ENCODE data around the gene GNPTG. TPM values are rescaled to one million over a fixed set of nuclear protein-coding genes. Genes with fewer than 3 reads are reported as not detected.
A peak's percentile ranks its signal among the peaks of the same experiment; 100 is the strongest.

The GNPTG gene
- total and polyA plus RNA-seq, 2 donors (not counting 1 experiment from before 2014, with no cell fraction given): 76.0 to 109 TPM

DNA sequence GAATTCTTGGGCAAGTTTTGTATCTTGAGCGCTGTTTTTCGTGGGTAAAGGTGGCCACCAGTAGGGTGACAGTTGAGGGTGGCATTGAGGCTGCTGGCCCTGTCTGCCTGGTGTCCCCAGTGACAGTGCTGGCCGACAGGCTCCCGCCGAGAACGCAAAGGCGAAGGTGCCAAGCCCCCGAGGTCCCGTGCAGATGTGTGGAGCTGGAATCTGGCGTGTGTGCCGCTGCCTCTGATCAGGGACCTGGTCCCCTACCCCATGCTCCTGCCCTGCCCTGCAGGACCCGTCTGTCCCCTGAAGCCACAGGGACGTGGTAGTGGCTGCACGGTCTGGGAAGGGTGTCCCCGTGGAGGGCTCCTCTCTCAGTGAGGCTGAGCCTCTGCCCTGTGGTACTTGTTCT is 38.8 kb upstream of the GNPTG start:
- Histone ChIP-seq H4K20me1 (ENCODE audit: control insufficient read depth, insufficient read depth, low read length, poor library complexity, severe bottlenecking) (peaks cover 77% of the 10 kb centered on the region), H3K79me2 (ENCODE audit: control insufficient read depth, insufficient read depth, low read length) (peaks cover 84% of the 10 kb centered on the region), H2AFZ (ENCODE audit: insufficient read depth, low read depth, low read length, poor library complexity, severe bottlenecking) (no peak overlapping the region), H3K4me2 (replicated peaks; ENCODE audit: low read depth, low read length, poor library complexity, severe bottlenecking) (peak overlapping the region; percentile 87), H3K27ac (ENCODE audit: low read length in 2 of 2) (no peak overlapping the region), H3K36me3 (replicated peaks in 1 of 2; ENCODE audit: control extremely low read depth in 1 of 2, control insufficient read depth in 1 of 2, extremely low read depth in 1 of 2, insufficient read depth in 2 of 2, low read length in 1 of 2) (peaks cover 0 to 61% of the 10 kb centered on the region in 2 experiments), H3K4me3 (ENCODE audit: control extremely low read depth in 1 of 5, extremely low read depth in 1 of 5, insufficient read depth in 1 of 5, low read depth in 2 of 5, low read length in 4 of 5) (no peak overlapping the region), H3K9me3 (ENCODE audit: control extremely low read depth in 1 of 3, control insufficient read depth in 2 of 3, insufficient read depth in 1 of 3, low read length in 2 of 3) (no peaks in the 10 kb centered on the region), H3K9ac (ENCODE audit: low read length) (no peak overlapping the region), H3K27me3 (replicated peaks in 1 of 4; ENCODE audit: control extremely low read depth in 1 of 4, control insufficient read depth in 3 of 4, insufficient read depth in 4 of 4, low read length in 3 of 4) (no peaks in the 10 kb centered on the region), H3K4me1 (ENCODE audit: control insufficient read depth in 2 of 2, insufficient read depth in 2 of 2, low read length in 2 of 2) (peaks cover 21 to 40% of the 10 kb centered on the region in 2 donors)
- TF ChIP-seq CTCF (IDR thresholded peaks at IDR 0.05): no peak
- no peak for TF ChIP-seq EZH2 (IDR thresholded peaks at IDR 0.05; ENCODE audit: borderline replicate concordance, insufficient read depth, low read depth, low read length, poor library complexity, severe bottlenecking)
- ATAC-seq (ENCODE audit: low read depth) (no peak), DNase-seq (no peak)
- Mint-ChIP-seq H3K27me3 (no peaks in the 10 kb centered on the region), H3K4me3 (peak overlapping the region; percentile 41), H3K4me1 (peaks cover 40% of the 10 kb centered on the region), H3K27ac (peak overlapping the region; percentile 61), H3K9me3 (ENCODE audit: insufficient read depth) (no peaks in the 10 kb centered on the region)
- WGBS (ENCODE audit: insufficient coverage): 97% methylated on average over 15 of the region's 15 CpGs
- intact Hi-C loops (cut with micrococcal nuclease): no loop called here
- ChIA-PET CTCF (interaction anchor here (0.6 to 1.4 kb wide), 3 partner anchors 11 to 30 kb away, joined by 3 to 5 read pairs (median 3); no protein-coding TSS in a partner anchor), POLR2A (interaction anchor here (0.6 to 1.2 kb wide), 2 partner anchors 9 to 30 kb away, joined by 3 read pairs; no protein-coding TSS in a partner anchor)

GRCh38 chr16:1313721-1314369 is 37.9 kb upstream of the GNPTG start:
- POLR2A ChIA-PET: interaction anchor here (1.2 kb wide), 1 partner anchor 29 kb away, joined by 3 read pairs; no protein-coding TSS in a partner anchor
- intact Hi-C loops (cut with micrococcal nuclease): no loop called here
- H4K20me1 ChIP-seq (ENCODE audit: control insufficient read depth, insufficient read depth, low read length, poor library complexity, severe bottlenecking): peaks cover 87% of the 10 kb centered on the region

More at GRCh38 chr16:1313721-1314369, 37.9 kb upstream of the GNPTG start:
- peaks cover 0 to 70% of the 10 kb centered on the region in 2 experiments for H3K36me3 ChIP-seq (replicated peaks in 1 of 2; ENCODE audit: control extremely low read depth in 1 of 2, control insufficient read depth in 1 of 2, extremely low read depth in 1 of 2, insufficient read depth in 2 of 2, low read length in 1 of 2)
- H3K27ac Mint-ChIP-seq: no peak overlapping the region
- H3K27me3 ChIP-seq (replicated peaks in 1 of 4; ENCODE audit: control extremely low read depth in 1 of 4, control insufficient read depth in 3 of 4, insufficient read depth in 4 of 4, low read length in 3 of 4): no peaks in the 10 kb centered on the region
- H3K4me1 ChIP-seq (ENCODE audit: control insufficient read depth in 2 of 2, insufficient read depth in 2 of 2, low read length in 2 of 2): peaks cover 21 to 33% of the 10 kb centered on the region in 2 donors
- no peak overlapping the region for H3K9ac ChIP-seq (ENCODE audit: low read length)
- no peaks in the 10 kb centered on the region for H3K9me3 Mint-ChIP-seq (ENCODE audit: insufficient read depth)
- peaks cover 40% of the 10 kb centered on the region for H3K4me1 Mint-ChIP-seq
- TF ChIP-seq EZH2 (IDR thresholded peaks at IDR 0.05; ENCODE audit: borderline replicate concordance, insufficient read depth, low read depth, low read length, poor library complexity, severe bottlenecking) (no peak), CTCF (IDR thresholded peaks at IDR 0.05) (no peak)
- DNase-seq: no peak
- H2AFZ ChIP-seq (ENCODE audit: insufficient read depth, low read depth, low read length, poor library complexity, severe bottlenecking): no peak overlapping the region
- no peak overlapping the region for H3K27ac ChIP-seq (ENCODE audit: low read length in 2 of 2)
- no peaks in the 10 kb centered on the region for H3K9me3 ChIP-seq (ENCODE audit: control extremely low read depth in 1 of 3, control insufficient read depth in 2 of 3, insufficient read depth in 1 of 3, low read length in 2 of 3)
- no peaks in the 10 kb centered on the region for H3K27me3 Mint-ChIP-seq
- CTCF ChIA-PET: no interaction called here
- H3K4me3 Mint-ChIP-seq: no peak overlapping the region
- no peak overlapping the region for H3K4me3 ChIP-seq (ENCODE audit: control extremely low read depth in 1 of 5, extremely low read depth in 1 of 5, insufficient read depth in 1 of 5, low read depth in 2 of 5, low read length in 4 of 5)
- no peak overlapping the region for H3K4me2 ChIP-seq (replicated peaks; ENCODE audit: low read depth, low read length, poor library complexity, severe bottlenecking)
- no peak for ATAC-seq (ENCODE audit: low read depth)
- 94% methylated on average over 37 of the region's 38 CpGs for WGBS (ENCODE audit: insufficient coverage)
- peaks cover 87% of the 10 kb centered on the region for H3K79me2 ChIP-seq (ENCODE audit: control insufficient read depth, insufficient read depth, low read length)
